Fibroblast of skin of left biceps (primary cell): Measurements from ENCODE around the gene GFPT1.
A peak's percentile ranks its signal among the peaks of the same experiment; 100 is the strongest.
"Not testable (repeated sequence)": the region's sequence is repeated elsewhere in the genome, so short reads cannot be mapped to it uniquely, and the experiment has no call there.

ENCODE experiments used
- DNase-seq, 2 experiments: peaks; one replicate each; pipeline ENCODE4 v3.0.0-alpha.2; 2013; ENCODE audit warnings: low read depth in 2 of 2

Gene GFPT1

GRCh38 chr2:69386789-69387734, at the start of gene GFPT1:
Gene GFPT1 (minus strand): TSS chr2:69387227. CDS start chr2:69387071, 156 bp downstream.
- DNase-seq, result peak; percentile 84 to 90

GRCh38 chr2:69436596-69436937, 49.5 kb upstream of the GFPT1 start:
- no peak for DNase-seq

GRCh38 chr2:69434753-69435152, 47.7 kb upstream of the GFPT1 start:
- DNase-seq, result no peak

GRCh38 chr2:69429491-69430183, 42.6 kb upstream of the GFPT1 start:
- DNase-seq, result no peak

- DNase-seq, result peak in 1 of 2 experiments; percentile 15
Observed at GRCh38 chr2:69428981-69429380, 42.0 kb upstream of the GFPT1 start.

GRCh38 chr2:69424419-69424818, 37.4 kb upstream of the GFPT1 start:
- no peak for DNase-seq

GRCh38 chr2:69422198-69422597, 35.2 kb upstream of the GFPT1 start:
- no peak for DNase-seq

GRCh38 chr2:69419111-69419510, 32.1 kb upstream of the GFPT1 start:
- DNase-seq, result not testable (repeated sequence)

- DNase-seq, result no peak
Observed at GRCh38 chr2:69416147-69416546, 29.1 kb upstream of the GFPT1 start.

GRCh38 chr2:69411120-69411519, 24.1 kb upstream of the GFPT1 start:
- DNase-seq, result no peak

GRCh38 chr2:69405306-69405705, 18.3 kb upstream of the GFPT1 start:
- DNase-seq, result no peak

GRCh38 chr2:69400121-69400520, 13.1 kb upstream of the GFPT1 start:
- DNase-seq, result no peak

- DNase-seq, result no peak
Observed at GRCh38 chr2:69397234-69397633, 10.2 kb upstream of the GFPT1 start.

- no peak for DNase-seq
Observed at GRCh38 chr2:69395866-69396265, 8.8 kb upstream of the GFPT1 start.

GRCh38 chr2:69393963-69394362, 6.9 kb upstream of the GFPT1 start:
- no peak for DNase-seq

- no peak for DNase-seq
Observed at GRCh38 chr2:69390471-69390870, 3.4 kb upstream of the GFPT1 start.

GRCh38 chr2:69390001-69390400, 3.0 kb upstream of the GFPT1 start:
- no peak for DNase-seq

- no peak for DNase-seq
Observed at GRCh38 chr2:69389271-69389670, 2.2 kb upstream of the GFPT1 start.

- DNase-seq, result no peak
Observed at GRCh38 chr2:69387770-69388481, 899 bp upstream of the GFPT1 start.

GRCh38 chr2:69386360-69386759, 667 bp downstream of the GFPT1 start:
- DNase-seq, result no peak

- DNase-seq, result peak in 1 of 2 experiments; percentile 31
Observed at GRCh38 chr2:69385443-69386151, 1.4 kb downstream of the GFPT1 start.

- no peak for DNase-seq
Observed at GRCh38 chr2:69384618-69385081, 2.4 kb downstream of the GFPT1 start.
